ELR (cell line): ENCODE results near the gene HDAC4.

Experiments
- DNase-seq: peaks from one replicate; pipeline ENCODE4 v3.0.0-alpha.2; 2015; ENCODE audit warnings: low read depth

HDAC4 gene

DNA sequence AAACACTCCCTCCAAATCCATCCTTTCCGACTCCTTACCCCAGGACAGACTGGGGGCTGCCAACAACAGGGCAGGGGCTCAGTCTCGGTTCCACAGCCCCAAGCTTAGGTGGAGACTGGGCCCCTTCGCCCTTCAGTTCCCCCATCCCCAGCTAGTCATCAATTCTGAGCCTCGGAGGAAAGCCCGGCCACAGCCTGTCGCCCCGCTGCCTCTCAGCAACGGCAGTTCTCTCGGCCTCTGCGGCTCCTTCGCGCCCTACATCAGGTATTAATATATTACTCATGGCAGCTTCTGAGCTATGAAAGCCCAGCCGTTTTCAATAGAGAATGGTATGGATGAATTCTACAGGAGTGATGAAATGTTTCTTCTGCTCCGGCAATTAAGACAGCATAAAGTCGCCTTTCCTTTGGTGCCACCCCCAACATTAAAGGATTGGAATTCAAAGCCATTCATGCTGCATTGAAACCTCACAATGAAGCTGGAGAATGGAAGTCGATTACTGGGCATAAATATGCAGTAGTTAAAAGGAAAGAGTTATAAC, 2.8 kb downstream of the HDAC4 start:
- DNase-seq: no peak

DNA sequence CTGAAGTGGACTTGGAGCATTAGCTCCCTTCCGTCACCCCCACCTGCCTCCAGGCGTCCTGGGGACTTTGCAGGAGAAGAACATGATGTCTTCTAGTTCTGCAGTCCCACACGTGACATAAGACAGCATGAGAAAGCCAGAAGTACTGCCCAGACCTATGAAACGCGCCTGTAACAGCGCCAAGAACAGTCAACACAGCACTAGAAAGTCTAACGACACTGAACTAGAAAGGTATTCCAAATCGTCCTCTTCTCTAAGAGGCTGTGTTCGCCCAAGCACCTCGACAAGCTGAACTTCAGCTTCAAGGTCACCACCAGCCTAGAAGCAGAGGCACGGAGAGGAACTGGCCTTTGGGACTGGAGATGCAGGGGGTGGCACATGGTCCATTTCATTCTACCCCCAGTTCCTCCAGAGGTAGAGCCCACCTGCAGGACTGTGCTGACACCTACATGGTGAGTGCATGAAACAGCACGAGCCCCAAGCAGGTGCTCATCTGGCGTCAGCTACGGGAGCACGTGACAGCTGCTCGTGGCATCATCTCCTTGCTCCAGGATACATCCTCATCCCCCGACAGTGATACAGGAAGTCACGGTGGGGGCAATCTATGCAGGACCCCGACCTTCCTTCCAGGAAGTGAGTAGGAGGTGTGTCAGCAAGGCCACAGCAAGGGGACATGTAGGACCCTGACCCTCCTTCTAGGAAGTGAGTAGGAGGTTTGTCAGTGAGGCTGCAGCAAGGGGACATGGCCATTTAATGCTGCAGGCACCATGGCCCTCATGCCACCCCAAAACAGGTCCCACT, 3.7 kb downstream of the HDAC4 start:
- no peak for DNase-seq

DNA sequence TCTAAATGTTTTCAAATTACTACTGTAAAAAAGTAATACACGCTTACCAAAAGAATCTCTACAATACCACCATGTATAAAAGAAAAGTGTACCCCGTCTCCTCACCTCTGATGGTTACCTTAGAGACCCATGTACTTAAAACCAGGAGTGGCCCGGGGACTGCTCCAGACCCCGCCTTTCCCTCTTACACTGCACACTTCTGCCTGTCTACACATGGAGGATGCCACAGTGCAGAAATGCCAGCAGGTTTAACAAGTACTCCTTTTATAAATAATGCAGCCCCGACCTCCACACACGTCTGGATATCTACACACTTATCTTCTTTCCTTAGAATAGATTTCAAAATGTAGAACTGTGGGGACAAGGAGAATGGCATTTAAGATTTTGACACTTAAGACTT, 5.3 kb downstream of the HDAC4 start:
- DNase-seq: no peak

DNA sequence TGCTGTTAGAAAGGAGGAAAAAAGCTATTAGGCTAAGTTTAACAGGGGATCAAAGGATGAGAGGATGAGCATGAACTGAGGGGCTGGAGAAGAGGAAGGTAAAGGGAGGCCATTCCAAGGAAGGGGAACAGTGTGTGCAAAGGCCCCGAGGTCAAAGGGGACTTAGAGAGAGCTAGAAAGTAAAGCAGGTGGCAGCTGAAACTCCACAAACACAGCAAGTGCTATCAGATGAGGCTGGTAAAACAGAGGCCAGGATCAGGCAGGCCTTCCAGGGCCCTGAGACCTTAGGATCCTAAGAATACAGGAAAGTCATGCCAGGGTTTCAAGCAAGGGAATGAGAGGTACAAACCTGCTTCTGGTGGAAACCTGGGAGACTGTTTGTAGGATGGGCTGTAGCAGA, 5.8 kb downstream of the HDAC4 start:
- no peak for DNase-seq

DNA sequence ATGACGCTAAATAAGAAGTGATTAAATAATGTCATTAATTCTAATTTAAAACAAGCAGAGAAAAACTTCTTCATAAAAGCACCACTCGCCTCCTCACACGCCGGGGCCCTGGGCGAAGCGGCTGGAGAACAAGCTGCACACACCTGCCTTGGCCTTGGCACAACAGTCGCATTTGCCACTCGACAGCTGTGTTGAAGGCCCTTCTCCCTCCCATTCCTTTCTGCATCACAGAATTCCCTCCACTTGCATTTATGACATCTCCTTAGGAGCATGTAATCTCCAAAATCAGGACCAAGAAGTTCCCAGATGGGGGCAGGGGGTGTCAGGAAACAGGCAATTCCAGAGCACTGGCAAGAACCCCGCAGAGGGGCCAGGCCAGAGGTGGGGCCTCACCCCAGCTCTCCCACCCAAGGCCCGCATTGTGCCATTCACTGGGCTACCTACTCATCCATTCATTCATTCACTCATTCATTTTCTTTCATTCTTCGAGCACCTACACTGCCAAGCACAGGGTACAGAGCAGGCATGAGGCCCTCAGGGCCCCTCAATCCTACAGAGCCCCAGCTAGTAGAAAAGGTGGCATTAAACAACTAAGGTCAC, 6.4 kb downstream of the HDAC4 start:
- DNase-seq: no peak

DNA sequence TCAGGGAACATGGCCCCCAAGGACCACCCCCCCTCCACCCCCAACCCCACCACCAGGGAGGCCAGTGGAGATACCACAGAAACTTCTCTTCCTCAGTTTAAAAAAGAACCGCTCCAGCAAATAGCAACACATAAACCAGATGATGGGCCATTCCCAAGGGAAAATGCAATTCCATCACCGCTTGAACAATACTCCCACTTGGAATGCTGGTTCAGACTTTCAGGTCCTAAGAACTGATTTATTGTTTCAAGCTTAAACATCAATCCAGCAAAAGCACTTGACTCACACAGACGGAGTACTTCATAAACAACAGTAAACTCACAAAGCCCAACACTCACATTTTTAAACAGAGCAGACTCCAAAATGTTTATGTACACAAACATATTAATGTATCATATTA, 6.9 kb downstream of the HDAC4 start:
- no peak for DNase-seq

DNA sequence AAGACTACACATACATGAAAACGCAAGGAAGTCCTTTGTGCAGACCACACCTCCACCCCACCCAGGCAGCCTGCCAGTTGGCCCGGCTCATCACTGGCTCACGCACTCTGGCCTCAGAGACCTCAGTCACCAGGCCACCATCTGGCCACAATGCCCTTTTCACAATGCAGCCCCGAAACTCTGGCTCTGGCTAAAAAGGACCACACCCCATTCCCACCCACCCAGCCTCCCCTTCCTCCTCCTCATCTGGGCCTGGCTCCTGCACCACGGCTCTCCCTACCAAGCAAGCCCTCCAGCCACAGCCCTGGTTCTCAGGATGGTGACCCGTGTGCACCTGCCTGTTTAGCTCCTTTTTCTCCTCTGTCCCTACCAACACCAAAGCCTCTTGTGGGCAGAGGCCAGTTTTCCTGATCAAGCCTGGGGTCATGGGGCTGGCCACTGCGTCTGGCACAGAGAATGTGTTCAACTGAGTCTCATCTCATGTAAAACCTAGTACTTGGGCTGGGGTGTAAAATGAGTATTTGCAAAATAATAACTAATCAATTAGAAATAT, 7.4 kb downstream of the HDAC4 start:
- DNase-seq: no peak

DNA sequence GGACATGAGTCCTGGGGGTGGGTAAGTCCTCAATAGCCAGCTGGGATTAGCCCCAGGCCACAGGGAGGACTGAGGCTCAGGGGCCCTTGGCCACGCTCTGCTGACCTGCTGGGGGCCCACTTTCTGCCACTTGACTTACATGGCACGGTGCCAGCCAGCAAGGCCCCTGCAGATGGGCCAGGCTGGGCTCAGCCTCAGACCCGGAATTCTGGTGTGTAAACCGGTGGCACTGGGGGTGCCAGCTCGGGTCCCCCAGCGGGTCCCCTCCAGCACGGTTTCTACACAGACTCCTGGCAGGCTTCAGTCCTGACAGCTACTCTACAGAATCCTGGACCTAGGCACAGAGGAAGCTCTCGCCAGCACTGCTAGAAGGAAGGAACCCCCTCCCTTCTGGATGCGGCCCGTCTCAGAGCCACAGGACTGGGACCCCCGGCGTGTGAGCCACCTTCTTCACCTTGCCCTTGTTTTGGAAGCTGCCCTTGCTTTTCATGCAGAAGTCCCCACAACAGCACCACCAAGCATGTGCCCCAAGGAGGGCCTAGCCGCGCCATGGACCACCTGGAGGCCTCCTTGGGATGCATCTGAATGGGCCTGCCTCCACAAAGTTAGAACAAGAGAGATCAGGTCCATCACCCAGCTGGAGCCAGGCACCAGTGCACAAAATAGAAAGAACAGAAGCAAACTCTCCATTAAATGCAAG, 8.0 kb downstream of the HDAC4 start:
- no peak for DNase-seq

DNA sequence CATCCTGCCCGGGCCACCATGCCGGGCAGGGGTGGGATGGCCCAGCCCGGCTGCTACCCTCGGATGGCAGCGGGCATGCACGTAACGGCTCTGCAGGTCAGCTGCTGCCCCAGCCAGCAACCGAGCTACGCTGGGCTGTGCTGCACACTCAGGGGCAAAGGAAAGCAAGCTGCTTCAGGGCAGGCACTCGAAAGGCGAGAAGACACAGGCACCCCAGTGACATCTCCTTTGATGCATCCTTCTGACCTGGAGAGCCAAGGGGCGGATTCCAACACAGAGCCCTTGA, 8.8 kb downstream of the HDAC4 start:
- no peak for DNase-seq

DNA sequence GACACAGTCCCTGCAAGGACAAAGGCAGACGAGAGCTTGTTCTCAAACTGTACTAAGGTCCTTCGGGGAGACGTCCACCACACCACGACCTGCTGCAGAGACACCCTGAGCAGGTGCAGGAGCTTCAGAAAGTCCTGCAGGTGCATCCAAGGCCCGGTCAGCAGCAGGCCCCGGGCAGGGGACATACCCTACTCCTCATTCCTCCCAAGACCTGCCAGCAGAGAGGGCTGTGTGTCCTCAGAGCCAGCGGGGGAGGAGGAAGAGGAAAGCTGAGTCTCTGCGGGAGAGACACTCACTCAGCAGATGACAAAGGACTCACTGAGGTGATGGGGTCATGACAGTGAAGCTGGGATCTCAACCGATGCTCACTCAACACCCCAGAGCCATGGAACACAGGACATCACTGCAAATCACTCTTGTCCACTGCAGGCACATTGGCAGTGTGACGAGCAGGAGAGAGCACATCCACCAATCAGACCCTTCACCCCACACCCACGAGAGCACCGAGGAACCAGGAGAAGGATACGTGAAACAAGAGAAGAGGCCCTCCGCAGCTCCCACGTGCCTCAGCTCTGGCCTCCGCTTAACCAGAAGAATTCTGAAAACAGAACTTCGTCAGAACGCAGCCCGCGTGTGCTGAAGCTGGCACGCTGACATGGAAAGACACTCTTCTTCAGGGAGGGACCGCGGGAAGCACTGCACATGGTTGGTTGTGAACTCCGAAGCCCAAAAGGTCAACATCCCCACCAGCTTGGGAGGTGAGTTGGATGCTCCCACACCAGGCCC, 9.3 kb downstream of the HDAC4 start:
- DNase-seq: no peak

DNA sequence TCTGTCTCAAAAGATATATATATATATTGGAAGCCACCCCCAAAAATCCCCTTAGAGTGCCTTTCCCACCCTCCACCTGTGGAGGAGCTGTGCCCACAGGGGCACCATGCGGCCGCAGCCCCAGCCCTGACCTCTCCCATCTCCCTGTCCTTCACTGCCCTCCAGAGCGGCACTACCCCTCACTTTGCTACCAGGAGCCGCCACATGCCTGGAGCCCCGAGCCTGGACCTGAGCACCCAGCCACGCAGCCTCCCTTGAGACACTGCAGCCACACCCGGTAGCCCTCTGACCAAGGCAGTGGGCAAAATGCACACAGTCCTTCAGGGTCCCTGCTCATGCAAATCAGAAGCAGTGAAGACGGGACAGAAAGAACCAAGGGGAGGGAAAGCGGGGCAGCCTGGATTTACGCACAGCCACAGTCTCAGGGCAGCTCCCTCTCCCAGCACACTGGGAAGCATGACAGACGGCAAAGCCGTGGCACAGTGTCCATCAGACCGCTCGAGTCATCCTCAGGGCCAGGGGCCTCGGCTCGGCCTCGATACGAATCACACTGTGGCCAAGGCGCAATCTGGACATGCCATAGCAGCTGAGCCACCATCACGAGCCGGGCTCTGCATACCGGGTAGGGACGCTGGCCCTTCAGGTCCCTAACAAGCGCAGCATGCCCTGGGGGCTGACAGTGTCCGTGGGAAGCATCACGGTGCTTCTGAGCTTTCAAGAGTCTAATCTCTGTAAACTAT, 10.1 kb downstream of the HDAC4 start:
- DNase-seq: no peak

DNA sequence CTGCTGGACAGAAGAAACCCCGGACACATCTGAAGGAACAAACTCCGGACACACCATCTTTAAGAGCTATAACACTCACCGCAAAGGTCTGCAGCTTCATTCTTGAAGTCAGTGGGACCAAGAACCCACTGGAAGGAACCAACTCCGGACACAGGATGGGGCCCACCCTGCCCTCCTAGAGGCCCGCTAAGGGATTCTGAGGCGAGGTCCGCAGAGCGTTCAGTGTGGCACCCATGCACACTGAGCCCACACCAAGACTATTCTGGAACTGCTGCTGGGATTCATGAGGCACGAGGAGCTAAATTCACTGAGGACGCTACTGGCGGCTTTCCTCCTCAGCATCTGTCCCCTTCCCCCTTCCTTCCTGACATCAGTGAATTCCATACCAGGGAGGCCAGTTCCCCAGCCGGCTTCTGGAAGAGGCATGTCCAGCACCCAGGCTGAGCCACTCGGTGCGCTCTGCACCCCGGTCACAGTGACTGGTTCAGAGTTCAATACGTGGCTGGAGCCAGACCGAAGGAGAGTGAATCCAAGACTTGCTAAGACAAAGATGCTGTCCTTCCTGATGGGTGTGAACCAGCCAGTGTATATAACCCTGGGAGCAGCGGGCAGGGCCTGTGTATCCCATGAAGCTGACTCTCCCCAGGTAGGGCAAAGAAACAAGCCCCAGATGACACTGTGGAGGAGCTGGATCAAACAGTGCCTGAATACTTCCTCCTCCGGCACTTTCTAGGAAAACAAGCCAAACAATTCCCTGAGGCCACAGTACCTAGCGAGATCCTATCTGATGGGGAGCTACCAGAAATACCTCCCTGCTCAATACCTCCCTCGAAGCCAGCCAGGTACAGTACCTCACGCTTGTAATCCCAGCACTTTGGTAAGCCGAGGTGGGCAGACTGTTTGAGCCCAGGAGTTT, 11.1 kb downstream of the HDAC4 start:
- no peak for DNase-seq

DNA sequence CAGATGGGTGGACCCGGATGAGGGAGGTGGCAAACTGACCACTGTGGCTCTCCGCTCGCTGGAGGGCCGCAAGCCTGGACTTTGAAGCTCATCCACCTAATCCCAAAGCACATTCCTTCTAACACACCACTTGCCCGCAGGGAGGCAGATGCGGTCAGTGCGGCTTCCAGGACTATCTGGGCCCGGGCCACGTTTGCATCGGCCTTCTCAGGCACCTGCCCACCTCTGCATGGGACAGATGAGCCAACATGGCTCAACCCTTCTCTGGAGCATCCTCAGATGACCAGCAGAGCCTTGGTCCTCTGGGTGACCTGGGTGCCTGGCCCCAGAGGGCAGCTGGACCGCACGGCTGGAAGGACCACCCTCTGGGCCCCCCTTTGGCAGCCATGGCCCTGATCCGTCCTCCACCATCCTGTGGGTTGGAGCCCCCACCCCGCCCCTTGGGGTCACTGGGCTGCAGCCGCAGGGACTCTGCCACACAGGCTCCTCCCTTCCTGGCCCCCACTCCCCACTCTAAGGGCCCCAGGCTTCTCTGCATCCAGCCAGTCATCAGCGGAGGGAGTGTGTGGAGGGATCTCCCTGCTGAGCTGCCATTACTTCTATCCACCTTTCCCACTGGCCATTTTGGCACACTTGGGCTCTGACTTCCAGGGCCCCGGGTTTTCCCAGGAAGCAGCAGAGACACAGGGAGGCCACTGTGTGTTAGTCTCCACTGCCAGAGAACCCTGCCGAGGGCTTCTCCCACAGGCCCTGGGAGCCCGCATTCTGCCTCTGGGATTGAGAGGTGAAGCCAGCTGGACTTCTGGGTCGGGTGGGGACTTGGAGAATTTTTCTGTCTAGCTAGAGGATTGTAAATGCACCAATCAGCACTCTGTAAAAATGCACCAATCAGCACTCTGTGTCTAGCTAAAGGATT, 12.3 kb downstream of the HDAC4 start:
- no peak for DNase-seq

DNA sequence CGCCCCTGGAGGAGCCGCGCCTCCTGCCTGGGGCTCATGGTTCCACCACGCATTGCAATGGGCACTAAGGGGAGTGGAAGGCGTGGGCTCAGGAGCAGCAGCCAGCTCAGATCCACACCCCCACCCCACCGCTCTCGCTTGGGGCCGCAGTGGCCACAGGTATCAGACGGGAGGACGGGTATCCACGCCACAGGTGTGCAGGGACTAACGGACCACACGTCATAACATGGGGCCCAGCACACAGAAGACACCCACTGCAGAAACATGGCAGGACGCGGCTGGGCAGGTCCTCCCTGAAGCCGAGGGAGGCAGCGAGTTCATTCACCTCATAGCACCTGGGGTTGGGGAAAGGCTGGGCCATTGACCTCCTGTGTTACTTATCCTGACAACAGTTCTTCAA, 13.0 kb downstream of the HDAC4 start:
- no peak for DNase-seq

DNA sequence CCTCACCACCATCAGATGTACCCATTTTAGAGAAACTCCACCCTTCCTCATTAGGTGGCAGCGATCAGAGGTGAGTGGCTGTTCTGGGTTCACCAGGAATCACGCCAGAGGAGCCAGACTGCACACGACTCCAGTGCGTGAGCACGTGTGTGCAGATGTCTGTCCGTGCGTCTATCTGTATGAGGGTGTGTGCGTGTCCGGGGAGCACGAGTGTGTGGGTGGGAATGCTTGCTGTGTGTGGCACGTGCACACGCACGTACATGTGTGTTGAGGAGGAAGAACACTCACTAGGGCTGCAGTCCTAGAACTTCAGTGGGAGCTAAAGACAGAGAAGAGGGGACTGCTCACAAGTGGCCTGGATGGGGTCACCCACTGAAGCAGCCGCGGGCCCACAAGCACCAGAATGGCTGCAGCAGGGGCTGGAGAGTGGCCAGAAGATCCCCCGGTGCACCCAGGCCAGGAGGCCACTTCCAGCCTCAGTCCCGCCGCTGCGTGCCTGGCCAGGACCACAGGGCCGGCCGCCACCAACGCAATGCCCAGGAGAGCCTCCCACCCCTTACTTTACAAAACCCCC, 13.9 kb downstream of the HDAC4 start:
- no peak for DNase-seq

DNA sequence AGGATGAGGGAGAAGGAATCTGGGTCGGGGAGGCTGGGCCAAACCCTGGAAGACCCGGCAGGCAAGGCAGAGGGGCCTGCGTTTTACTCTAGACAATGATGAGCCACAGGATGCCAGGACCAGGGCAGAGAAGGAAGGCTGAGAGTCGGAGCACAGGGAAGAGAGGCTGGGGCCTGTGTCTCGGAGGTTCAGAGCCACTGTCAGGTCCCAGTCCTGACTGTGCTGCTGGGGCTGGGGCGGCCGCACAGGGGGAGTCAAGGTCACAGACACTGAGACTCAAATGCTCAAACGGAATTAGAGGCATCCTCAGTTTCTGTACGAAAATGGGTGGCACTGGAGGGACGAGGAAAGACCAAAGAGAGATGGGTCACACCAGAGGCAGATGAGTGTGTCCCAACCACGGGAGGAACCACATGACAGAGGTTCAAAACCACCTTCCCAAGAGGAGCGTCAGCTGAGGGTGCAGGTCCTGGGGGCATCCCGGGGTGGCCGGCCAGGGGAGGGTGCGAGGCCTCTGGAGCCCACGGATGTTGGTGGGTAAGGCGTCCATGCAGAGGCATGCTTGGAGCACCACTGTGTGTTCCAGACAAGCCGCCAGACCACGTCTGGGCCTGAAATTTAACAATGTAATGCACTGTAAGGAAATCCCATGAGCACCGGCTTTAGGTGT, 14.7 kb downstream of the HDAC4 start:
- no peak for DNase-seq

DNA sequence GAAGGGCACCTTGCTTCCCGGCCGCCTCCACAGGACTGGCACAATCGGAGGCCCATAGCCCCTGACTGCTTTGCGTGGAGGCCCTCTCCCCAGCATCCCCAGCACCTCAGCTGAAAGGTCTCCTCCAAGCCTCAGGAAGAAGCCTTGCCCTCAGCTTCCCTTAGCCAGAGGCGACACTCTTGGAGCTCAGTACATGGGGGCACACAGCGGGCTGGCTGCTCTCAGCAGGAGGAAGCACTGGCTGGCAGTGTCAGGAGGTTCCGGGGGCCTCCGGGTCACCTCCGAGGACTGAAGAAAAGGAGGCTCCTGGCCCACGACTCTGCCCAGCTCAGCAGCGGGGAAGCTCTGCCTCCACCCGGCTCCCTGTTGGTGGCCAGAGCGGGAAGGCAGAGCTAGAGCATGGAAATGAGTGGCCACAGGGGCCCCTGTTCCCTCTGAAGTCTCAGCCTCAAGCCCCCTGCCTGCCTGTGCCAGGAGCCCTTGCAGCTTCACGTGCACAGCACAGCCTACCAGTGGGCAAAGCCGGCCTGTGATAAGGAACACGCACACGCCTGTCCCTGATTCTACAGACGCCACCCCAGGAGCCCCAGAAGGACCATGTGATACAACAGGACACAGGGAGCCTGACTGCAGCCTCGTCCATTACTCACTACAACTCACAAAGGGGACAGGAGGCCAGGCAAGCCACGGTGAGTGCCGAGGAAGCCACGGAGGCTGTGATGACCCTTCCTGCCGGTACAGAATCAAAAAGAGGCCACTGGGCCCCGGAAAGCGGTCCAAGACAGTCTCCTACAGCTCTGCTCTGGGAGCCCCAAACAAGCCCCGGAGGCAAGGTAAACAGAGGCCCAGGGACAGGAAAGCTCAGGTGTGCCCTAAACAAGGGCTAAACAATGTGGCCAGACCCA, 15.5 kb downstream of the HDAC4 start:
- DNase-seq: no peak
